ENCODE measurements around the gene PAIP2B.
"Not testable (repeated sequence)": the region's sequence is repeated elsewhere in the genome, so short reads cannot be mapped to it uniquely, and the experiment has no call there.

PAIP2B gene, protein sequence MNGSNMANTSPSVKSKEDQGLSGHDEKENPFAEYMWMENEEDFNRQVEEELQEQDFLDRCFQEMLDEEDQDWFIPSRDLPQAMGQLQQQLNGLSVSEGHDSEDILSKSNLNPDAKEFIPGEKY

DNA sequence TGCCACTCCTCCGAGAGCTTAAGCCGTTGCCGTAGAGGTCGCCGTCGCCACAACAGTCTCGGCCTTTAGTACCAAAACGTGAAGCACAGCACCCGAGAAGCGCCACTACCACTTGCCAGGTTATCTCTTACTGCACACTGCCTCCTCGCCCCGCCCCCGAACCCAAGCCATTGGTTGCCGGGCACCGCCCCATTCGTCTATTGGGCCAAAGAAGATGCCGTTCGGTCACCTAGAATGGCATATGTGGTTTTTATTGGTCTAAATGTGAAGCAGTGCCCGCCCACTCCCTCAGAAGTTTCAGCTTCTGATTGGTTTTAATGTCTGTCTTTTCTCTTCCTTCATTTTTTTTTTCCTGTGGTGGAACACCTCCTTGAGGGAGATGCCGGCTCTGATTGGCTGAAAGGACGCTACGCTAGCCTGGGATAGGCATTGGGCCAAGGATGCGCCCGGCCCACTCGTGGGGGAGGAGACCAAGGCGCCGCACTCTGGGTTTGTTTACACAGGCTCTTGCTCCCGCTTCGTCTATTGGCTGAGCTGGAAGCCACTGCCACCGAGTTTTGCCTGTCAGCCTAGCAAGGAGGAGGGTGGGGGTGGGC, at the start of gene PAIP2B:
TSS of gene PAIP2B (minus strand) at position 139 of the 596 bp plus-strand sequence. CDS start 24,514 bp downstream, outside the sequence.
- peak; percentile 100 for DNase-seq

DNA sequence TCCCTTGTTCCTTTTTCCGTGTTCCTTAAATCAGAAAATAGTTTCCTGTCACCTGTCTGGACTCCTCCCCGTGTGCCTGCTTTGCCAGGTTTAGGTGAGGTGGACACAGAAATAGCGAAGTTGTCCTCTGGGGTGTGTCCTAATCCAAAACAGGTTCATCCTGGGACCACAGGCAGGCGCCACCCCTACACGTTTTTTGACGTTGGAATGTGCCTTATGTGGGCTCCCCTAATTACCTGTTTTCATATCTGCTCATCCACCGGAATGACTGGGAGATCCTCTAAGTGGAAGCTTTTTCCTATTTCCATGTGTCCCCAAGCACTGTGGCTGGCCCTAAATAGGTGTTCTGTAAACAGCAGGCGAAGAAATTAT, 49.0 kb upstream of the PAIP2B start:
- DNase-seq = no peak

DNA sequence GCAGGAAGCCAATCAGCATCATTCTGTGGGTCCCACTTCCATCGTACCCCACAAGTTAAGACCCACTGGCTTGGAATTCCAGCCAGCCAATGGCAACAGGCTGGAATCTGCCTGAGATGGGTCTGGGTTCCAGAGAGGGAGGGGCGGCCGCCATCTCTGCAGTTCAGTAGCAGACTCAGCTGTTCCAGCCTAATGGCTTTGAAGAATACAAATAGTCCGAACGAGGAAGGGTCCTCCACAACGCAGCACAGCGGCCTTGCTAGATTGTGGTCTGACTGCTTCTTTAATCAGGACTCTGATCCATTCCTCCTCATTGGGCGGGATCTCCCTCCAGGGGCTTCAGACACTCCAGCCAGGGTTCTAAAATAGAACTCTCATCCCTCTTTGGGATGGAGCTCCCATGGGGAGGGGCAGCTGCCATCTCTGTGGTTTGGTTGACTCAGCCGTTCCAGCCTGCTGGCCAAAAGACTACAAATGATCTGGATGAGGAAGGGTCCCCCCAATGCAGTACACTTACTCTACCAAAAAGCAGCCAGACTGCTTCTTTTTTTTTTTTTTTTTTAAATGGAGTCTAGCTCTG, 42.7 kb upstream of the PAIP2B start:
- DNase-seq = no peak

DNA sequence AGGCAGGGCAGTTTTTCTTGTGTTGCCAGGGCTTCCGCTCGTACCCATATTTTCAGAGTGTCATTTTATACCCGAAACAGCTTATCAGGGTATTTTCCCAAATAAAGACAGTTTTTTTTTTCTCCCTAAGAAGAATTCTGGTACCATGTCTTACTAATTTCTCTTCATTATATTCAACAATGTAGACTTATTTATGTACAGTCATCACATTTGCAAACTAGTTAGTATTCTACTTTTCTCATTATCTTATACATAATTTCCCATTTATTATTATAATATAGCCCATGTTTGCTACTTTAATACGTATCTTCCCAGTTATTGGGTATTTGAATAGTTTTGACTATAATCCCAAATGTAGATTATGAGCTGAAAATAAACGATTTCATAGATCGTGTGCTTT, 36.5 kb upstream of the PAIP2B start:
- DNase-seq = no peak

DNA sequence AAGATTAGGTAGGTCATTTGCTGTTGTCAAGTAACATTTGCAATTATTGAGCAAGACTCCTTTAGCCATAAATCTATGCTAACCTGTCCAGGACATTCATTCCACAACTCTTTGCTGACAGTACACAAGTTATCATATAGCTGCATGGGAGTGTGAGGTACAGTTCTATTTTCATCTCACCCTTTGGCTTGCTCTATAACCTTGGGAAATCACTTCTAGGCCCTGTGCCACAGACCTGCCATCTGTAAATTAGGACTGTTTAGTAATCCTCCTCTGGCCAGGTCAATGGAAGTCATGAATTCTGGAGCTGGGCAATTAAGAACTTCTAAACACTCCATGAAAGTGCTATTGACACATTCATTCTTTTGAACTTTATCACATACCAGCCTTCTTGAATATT, 34.6 kb upstream of the PAIP2B start:
- no peak for DNase-seq

DNA sequence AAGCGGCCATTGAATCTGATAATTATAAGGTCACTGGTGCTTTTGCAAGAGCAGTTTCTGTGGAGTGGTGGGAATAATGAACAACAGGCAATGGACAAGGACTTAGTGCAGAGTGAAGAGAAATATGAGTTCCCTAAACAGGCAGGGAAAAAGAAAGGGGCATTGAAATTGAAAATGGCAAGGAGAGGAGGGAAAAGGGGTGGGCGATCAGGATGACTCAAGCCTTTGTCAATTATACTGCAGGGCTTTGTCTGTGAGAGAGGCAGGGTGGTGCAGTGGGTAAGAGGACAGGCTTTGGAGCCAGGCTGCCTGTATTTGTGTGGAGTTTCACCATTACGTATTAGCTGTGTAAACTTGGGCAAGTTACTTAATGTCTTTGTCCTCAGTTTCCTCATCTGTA, 29.5 kb upstream of the PAIP2B start:
- no peak for DNase-seq

DNA sequence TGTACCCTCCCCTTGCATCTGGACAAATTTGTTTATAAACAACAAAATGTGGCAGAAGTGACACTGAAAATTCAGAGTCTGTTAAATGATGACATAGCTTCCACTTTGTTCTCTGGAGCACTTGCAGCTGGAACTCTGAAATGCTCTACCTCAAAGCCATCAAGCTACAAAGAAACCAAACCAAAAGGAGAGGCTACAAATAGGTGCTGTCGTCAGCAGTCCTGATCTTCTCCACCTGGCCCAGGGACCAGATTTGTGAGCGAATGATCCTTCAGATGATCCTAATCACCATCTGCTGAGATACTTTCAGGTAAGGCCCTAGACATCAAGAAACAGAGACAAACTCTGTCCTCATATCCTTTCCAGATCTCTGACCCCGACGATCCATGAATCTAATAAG, 27.9 kb upstream of the PAIP2B start:
- no peak for DNase-seq

DNA sequence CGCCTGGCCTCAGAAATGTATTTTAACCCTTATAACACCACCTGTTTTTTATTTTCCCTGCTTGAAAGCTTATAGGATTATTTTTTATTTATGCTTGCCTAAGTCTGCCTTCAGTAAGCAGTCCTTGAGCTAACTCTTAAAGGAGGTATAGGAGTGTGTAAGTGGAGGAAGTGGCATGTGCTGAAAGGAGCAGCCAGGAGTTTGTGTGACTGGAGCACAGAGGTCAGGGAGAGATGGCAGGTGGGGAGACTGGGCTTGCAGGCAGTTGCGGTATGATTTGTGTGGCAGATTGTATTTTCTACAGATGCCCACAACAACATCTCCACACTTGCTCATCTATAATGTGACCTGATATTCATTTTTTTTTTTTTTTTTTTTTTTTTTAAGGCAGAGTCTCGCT, 27.2 kb upstream of the PAIP2B start:
- no peak for DNase-seq

DNA sequence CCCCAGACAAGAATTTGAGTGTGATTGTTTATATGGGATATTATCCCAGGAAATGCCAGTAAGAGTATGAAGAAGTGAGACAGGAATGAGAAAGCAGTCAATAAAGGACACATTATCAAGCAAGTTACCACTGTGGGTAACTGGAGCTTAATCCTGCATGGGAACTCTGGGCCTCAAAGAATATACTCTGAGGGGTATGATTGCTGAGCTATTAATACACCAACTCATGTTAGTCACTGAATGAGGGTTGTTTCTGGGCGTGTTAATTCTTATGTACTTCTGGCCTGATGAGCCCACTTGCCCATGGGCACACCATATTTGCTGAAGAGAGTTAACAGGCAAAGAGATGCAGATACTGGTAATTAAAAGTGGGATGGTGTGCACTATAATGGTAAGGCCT, 26.6 kb upstream of the PAIP2B start:
- DNase-seq = no peak

DNA sequence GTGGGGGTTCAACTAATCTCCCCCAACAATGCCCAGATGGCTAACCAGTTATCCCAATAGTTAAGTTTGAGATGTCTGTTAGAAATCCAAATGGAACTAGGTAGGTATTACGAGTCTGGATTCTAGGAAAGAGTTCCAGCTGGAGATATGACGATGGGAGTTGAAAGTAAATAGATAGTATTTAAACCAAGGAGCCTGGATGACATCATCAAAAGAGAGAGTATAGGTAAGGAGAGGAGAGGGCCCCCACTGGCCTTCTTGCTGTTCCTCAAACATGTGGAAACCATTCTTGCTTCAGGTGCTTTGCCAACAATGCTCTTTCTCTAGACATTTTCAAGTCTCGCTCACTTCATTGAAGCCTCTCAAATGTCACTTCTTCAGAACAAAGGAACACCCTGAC, 26.0 kb upstream of the PAIP2B start:
- no peak for DNase-seq

DNA sequence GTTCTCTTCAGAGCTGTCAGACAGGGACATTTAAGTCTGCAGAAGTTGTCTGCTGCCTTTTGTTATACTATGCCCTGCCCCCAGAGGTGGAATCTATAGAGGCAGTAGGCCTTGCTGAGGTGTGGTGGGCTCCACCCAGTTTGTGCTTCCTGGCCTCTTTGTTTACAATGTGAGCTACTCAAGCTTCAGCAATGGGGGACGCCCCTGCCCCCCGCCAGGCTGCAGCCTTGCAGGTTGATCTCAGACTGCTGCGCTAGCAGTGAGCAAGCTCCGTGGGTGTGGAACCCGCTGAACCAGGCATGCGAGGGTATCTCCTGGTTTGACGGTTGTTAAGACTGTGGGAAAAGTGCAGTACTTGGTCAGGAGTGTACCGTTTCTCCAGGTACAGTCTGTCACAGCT, 24.0 kb upstream of the PAIP2B start:
- no peak for DNase-seq

DNA sequence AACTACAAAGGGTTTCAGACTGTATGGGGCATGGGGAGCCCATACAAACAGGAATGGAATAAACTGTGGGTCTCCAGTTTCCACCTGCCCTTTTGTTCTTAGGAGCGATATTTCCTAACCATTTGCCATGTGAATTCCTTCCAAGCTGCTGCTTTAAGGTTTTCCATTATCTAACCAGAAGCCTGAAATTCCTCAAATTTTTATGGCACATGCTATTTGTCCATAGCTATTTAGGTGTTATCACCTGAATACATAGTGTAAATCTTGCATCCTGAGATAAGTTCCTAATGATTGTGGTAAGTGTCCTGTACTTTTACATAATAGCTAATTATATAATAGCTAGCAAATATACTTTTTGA, 17.4 kb upstream of the PAIP2B start:
- no peak for DNase-seq

DNA sequence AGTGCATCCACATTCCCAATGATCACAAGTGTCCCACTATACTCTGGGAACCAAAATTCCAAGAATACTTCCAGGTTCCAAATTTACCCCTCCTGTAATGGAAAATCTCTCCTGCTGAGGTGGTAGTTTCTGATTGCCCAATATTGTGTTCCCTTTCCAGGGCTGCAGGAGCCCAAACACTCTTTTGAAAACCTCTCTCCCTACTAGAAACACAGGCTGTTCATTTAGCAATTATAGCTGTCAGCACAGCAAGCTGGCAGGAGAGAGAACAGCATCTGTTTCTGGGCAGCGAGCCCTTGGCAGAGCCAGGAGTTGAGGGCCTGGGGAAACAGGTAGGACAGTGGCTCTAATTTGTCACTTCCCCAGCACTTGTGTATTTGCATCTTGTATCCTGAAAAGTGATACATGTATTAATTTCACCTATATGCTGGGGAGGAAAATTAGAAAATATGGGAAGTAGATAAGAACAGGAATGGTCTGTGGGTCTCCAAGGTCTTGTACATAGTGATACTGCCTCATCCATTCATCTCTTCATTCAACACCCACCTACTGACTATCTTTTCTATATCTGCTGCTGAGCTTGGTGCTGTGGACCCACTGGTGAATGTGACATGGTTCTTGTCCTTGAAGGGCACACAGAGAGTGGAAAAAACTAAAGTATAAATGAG, 16.9 kb upstream of the PAIP2B start:
- no peak for DNase-seq

DNA sequence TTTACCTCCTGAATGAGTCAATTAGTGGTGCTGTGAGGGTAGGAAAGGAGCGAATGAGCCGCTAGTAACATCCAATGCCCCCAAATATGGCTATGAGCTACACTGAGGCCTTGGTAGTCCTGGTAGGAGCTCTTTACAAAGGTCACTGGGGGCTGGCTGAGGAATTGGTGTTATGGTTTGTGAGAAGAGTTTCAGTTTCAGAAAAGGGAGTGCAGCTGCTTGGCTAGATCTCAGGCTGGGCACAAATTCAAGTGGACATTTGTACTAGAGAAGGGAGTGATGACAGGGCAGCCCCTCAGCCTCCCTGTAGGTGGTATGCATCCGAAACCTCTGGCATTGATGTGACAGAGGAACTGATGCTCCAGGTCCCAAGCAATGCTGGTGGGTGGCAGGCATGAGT, 13.9 kb upstream of the PAIP2B start:
- no peak for DNase-seq

DNA sequence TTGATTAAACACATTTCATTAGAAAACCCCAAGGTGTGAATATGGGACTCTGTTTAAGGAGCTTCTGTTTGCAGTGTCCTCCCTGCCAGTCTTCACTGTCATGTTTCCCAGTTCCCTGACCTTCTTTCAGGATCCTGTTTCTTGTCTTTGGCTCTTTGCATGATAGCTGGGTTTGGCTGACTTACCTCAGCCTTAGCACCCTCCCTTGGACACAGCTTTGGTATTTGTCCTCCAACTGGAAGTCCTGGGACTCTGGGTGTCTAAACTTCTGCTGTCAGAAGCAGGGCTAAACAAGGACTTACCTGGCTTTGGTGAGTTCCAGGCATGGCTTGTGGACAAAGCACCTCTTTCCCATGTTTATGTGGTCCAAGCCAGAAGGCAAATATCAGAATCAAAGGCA, 11.2 kb upstream of the PAIP2B start:
- DNase-seq = no peak

DNA sequence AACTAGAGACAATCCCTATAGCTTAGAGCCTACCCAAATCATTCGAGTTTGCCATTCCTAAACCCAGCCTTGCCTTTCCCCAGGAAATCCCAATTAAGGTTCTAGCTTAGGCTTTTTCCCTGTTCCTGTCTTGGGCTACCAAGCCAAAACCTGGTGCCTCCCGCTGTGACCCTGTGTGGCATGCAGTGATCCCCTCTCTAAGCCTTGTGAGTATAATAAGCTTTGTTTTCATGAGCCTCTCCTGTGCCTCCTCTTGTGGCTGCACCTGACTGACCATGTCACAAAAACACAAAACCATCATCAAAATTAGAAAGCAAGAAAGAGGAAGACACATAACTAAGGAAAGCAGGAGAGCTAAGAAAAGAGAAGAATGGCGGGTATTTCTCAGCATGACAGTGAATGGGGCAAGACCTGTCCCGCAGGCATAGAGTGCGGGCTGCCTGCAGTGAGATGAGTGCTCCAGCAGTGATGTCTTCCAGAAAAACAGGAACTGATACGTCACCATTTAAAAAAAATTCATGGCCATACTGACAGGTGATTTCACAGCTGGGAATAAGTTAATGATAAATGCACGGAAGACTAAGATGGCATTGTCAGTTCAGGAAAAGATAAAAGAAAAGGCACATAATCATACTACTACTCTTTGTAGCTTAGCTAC, 9.2 kb upstream of the PAIP2B start:
- no peak for DNase-seq

DNA sequence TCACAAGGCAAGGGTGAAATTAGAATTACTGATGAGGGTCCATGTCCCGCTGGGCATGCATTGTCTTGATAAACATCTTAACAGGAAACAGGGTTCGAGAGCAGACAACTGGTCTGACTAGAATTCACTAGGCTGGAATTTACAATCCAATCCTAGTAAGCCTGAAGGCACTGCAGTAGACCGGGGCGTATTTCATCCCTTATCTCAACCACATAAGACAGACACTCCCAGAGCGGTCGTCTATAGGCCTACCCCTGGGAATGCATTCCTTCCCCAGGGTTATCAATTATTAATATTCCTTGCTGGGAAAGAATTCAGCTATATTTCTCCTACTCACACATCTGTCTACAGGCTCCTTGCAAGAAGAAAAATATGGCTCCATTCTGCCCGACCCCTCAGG, 6.2 kb upstream of the PAIP2B start:
- DNase-seq = not testable (repeated sequence)

DNA sequence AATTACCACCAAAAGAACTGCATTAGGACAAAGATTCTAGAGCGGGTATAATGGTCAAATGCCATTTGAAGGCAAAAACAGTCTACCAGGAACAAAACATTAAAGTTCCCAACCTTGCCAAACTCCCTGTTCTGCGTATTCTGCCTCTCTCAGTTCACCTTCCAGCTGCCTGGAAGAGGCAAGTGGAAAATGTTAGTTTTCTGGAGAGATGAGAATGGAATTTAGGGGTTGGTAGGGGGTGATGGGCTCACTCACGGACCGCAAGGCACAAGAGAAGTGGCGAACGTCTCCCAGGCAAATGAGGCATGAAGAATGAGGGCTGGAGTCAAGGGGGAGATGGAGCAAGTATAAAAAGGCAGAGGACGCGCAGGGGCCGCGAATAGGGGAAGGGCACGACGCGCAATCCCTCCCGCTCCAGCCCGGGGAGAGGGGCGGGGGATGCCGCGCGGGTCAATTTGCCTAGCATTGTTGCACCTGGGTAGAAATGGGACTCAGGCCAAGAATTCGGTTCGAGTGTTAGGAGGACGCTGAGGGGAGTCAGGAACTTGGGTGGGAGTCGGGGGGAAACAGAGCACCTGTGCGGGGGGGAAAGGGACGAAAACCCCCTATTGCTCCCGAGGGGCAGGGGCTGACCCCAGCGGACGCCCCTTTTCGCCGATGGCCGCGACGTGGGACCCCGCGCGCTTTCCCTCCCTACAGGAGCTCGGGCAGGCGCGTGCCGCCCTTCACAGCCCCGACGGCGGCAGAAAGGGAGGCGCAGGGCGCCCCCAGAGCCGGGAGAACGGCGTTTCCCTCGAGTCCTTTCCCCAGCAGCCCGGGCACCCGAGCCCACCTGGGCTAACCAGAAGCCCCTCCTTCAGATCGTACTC, 573 bp downstream of the PAIP2B start:
- peak; percentile 79 to 93 for DNase-seq

DNA sequence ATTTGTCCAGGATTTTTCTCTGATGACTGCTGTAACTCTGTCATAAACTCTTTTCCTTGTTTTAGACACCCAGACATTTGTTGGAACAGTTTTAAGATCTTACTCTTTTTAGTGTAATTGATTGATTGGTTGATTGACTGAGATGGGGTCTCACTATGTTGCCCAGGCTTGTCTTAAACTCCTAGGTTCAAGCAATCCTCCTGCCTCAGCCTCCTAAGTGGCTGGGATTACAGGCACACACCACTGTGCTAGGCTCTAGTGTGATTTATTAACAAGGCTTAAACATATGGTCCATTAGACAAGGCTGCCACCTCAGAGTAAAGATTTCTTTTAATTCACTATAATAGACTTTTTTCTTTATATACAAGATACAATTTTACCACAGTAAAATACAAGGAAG, 2.0 kb downstream of the PAIP2B start:
- no peak for DNase-seq

DNA sequence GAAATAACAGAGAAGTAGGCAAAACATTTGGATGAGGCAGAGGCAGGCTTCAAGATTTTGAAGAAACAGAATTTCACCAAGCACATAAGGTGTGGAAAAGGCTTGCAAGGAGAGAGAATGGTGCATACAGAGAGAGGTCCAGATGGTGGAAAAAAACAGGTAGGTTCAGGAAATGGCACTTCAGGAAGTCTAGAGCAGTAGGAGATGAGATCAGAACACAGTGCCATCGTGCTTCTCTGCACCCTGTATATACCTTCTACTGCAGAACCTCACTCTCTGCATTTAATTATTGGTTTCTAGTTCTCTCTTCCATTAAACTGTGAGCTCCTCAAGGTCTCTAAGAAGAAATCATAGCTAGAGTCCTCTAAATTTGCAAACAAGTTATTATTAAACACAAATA, 2.4 kb downstream of the PAIP2B start:
- no peak for DNase-seq

DNA sequence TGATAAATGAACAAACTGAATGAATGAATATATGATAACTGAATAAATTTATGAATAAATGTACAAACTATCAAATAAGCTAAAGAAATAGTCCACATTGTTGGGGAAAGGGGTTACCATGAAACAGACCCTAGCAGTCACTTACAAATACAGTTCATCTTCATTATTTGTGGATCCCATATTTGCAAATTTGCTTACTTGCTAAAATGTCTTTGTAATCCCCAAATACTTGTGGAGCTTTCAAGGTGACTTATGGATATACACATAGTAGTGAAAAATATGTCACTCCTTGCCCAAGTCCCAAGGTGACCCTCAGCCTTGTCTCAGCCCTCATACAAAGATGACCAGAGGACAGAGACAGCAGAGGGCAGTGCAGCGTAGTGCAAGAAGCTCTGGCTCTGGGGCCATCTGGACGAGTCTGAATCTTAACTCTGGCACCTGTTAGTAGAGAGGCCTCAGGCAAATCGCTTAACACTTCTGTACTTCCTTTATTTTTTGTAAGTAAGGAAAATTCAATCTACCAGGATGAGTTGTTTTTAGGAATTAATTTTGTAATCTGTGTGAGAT, 3.1 kb downstream of the PAIP2B start:
- DNase-seq = peak; percentile 60 to 86

DNA sequence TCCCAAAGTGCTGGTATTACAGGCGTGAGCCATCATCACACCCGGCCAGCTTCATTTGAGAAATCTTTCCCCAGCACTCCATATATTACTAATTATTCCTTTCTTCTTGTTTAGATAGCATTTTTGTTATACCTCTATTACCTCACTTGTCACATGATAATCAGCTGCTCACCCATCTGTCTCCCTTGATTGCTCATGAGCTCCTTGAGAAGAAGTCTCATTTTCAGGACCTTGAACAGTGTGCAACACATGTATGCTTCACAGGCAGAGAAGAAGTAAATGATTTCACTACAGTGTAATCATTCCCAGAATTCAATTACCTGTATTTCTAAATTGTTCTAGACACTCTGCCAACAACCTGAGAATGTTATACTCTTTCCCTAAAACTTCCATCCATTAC, 6.2 kb downstream of the PAIP2B start:
- no peak for DNase-seq

DNA sequence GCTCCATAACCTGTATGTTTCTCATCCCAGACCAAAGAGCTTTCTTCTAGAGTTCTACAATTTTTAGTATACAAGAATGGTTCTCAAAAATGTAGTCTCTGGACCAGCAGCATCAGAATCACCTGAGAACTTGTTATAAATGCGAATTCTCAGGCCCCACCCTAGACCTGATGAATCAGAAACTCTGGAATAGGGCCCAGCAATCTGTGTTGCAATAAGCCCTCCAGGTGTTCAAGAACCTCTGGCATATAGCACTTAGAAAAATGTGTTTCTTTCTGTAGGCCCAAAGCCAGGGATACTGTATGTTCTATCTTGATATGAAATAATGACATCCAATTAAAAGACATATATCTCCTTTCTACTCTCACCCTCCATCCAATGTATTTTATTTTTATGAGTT, 10.4 kb downstream of the PAIP2B start:
- DNase-seq = no peak

Data from NCI-H526 (cell line).